SK-N-SH (cell line): ENCODE data around the gene UBE2U. TPM values are rescaled to one million over a fixed set of nuclear protein-coding genes. Genes with fewer than 3 reads are reported as not detected.
"Not testable (repeated sequence)": the region's sequence is repeated elsewhere in the genome, so short reads cannot be mapped to it uniquely, and the experiment has no call there.

Experiments
- CTCF ChIA-PET: fragments of 300-600, 350-600 bp; formaldehyde crosslinking; extraction: SDS; loops from one replicate; lab custom pipeline; 2021; lab: Yijun Ruan, JAX
- POLR2A ChIA-PET: fragments of 350-600 bp; sonication (Branson Sonifier 250); formaldehyde crosslinking; extraction: SDS; loops from one replicate; lab custom pipeline; 2020; ENCODE audit warnings: antibody characterized with exemption, inconsistent platforms; lab: Yijun Ruan, JAX
- DNase-seq: peaks from one replicate; pipeline ENCODE4 v3.0.0; 2012
- H2AFZ ChIP-seq: fragments of 200-600 bp; sonication (generic); 2 replicates; pipeline ENCODE4 v1.8.1; 2016; ENCODE audit warnings: antibody characterized with exemption, mild to moderate bottlenecking, low read depth
- H3F3A ChIP-seq: fragments of 200-600 bp; sonication (generic); replicated peaks from 2 replicates; pipeline ENCODE3; 2016; ENCODE audit warnings: antibody characterized with exemption, mild to moderate bottlenecking; ENCODE audit not compliant: insufficient read depth
- H3K27ac ChIP-seq, 2 experiments: fragments of 200-500 bp in 1 of 2; fragments of 200-600 bp in 1 of 2; sonication (Bioruptor generic) in 1 of 2; sonication (generic), shearing (Covaris generic) in 1 of 2; 2 replicates each; pipeline versions ENCODE4 v1.5.1 to v1.6.1; 2014 to 2016; ENCODE audit warnings: low read depth in 2 of 2, inconsistent platforms in 1 of 2, low read length in 1 of 2, mild to moderate bottlenecking in 1 of 2, mixed read lengths in 1 of 2
- H3K27me3 ChIP-seq: fragments of 200-600 bp; sonication (generic), shearing (Covaris generic); 2 replicates; pipeline ENCODE4 v1.6.1; 2016; ENCODE audit warnings: mixed run types; ENCODE audit not compliant: insufficient read depth
- H3K36me3 ChIP-seq, 2 experiments: fragments of 200-500 bp in 1 of 2; fragments of 200-600 bp in 1 of 2; sonication (Bioruptor generic) in 1 of 2; sonication (generic) in 1 of 2; replicated peaks in 1 of 2; 2 replicates each; pipeline versions ENCODE3 to v1.5.1; 2014 to 2016; ENCODE audit warnings: low read length in 1 of 2, mild to moderate bottlenecking in 1 of 2; ENCODE audit not compliant: insufficient read depth in 2 of 2, control insufficient read depth in 1 of 2
- H3K4me1 ChIP-seq, 2 experiments: fragments of 200-500 bp in 1 of 2; fragments of 200-600 bp in 1 of 2; sonication (Bioruptor generic) in 1 of 2; sonication (generic), shearing (Covaris generic) in 1 of 2; 2 replicates each; pipeline versions ENCODE4 v1.5.1 to v1.6.1; 2014 to 2016; ENCODE audit warnings: low read depth in 1 of 2, low read length in 1 of 2, mixed run types in 1 of 2; ENCODE audit not compliant: insufficient read depth in 2 of 2, control insufficient read depth in 1 of 2
- H3K4me2 ChIP-seq: fragments of 200-600 bp; sonication (generic), shearing (Covaris generic); 2 replicates; pipeline ENCODE4 v1.6.1; 2017; ENCODE audit warnings: mixed run types
- H3K4me3 ChIP-seq, 2 experiments: fragments of 200-500 bp in 1 of 2; fragments of 200-600 bp in 1 of 2; sonication (Bioruptor generic) in 1 of 2; sonication (generic), shearing (Covaris generic) in 1 of 2; 2 replicates each; pipeline versions ENCODE4 v1.5.1 to v1.8.1; 2014 to 2016; ENCODE audit warnings: low read depth in 2 of 2, inconsistent platforms in 1 of 2, low read length in 1 of 2, mild to moderate bottlenecking in 1 of 2, mixed read lengths in 1 of 2, moderate library complexity in 1 of 2
- H3K79me2 ChIP-seq: fragments of 200-600 bp; sonication (generic); 2 replicates; pipeline ENCODE4 v1.8.1; 2017; ENCODE audit warnings: mild to moderate bottlenecking; ENCODE audit not compliant: insufficient read depth
- H3K9ac ChIP-seq: fragments of 200-600 bp; sonication (generic); 2 replicates; pipeline ENCODE4 v1.6.1; 2017; ENCODE audit warnings: mixed run types
- H3K9me2 ChIP-seq: fragments of 200-600 bp; sonication (generic); 2 replicates; pipeline ENCODE4 v1.6.1; 2017; ENCODE audit warnings: mixed run types
- H3K9me3 ChIP-seq: fragments of 200-600 bp; sonication (generic); 2 replicates; pipeline ENCODE4 v1.6.1; 2017; ENCODE audit warnings: mixed run types, mild to moderate bottlenecking, moderate library complexity
- H4K20me1 ChIP-seq: fragments of 200-600 bp; sonication (generic); 2 replicates; pipeline ENCODE4 v1.6.1; 2017; ENCODE audit warnings: mild to moderate bottlenecking, mixed run types; ENCODE audit not compliant: insufficient read depth
- MXI1 ChIP-seq: IDR thresholded peaks from 2 replicates; pipeline ENCODE4 v1.6.1; 2012; ENCODE audit warnings: mild to moderate bottlenecking, low read depth, low read length, improper control_type of control experiment
- NFIC ChIP-seq: IDR thresholded peaks from 2 replicates; pipeline ENCODE4 v1.4.0; 2012; ENCODE audit warnings: borderline replicate concordance
- PBX3 ChIP-seq: IDR thresholded peaks from 2 replicates; pipeline ENCODE4; 2012
- RAD21 ChIP-seq: IDR thresholded peaks from 2 replicates; pipeline ENCODE4 v1.6.1; 2012; ENCODE audit warnings: mild to moderate bottlenecking, low read length
- RCOR1 ChIP-seq: fragments of 150-350 bp; IDR thresholded peaks from 2 replicates; pipeline ENCODE4 v1.6.1; 2017; ENCODE audit warnings: antibody characterized with exemption, low read length
- RXRA ChIP-seq: IDR thresholded peaks from 2 replicates; pipeline ENCODE4 v1.4.0; 2012; ENCODE audit warnings: low read depth, mild to moderate bottlenecking, borderline replicate concordance
- SMC3 ChIP-seq: IDR thresholded peaks from 2 replicates; pipeline ENCODE4 v1.6.1; 2012; ENCODE audit warnings: low read depth, low read length, improper control_type of control experiment
- TCF12 ChIP-seq: IDR thresholded peaks from 2 replicates; pipeline ENCODE4 v1.4.0; 2012
- TEAD4 ChIP-seq: IDR thresholded peaks from 2 replicates; pipeline ENCODE4 v1.4.0; 2012; ENCODE audit warnings: mild to moderate bottlenecking, borderline replicate concordance; ENCODE audit not compliant: insufficient read depth
- WGBS: methylation state at CpG from one replicate; pipeline ENCODE4 v1.1.6; 2017; ENCODE audit warnings: low lambda C conversion rate; 5-methylcytosine and 5-hydroxymethylcytosine counted together
- polyA plus RNA-seq, 3 experiments: library from polyadenylated mRNA; depleted of rRNA; stranded (reverse); fragments of >200 nt; gene quantifications; 2 replicates each; pipeline ENCODE4 v1.2.3, GENCODE V29; 2012

The UBE2U gene
- polyA plus RNA-seq, 1 of the 3 experiments (the other 2 are of a cell fraction): not detected

DNA sequence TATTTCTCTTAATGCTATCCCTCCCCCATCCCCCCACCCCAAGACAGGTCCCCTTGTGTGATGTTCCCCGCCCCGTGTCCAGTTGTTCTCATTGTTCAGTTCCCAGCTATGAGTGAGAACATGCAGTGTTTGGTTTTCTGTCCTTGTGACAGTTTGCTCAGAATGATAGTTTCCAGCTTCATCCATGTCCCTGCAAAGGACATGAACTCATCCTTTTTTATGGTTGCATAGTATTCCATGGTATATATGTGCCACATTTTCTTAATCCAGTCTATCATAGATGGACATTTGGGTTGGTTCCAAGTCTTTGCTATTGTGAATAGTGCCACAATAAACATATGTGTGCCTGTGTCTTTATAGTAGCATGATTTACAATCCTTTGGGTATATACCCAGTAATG is 55.0 kb downstream of the UBE2U start:
- H3K9me3 ChIP-seq, H3K4me2 ChIP-seq, H3K9me2 ChIP-seq, DNase-seq, H4K20me1 ChIP-seq, H3K4me3 ChIP-seq, H2AFZ ChIP-seq, H3K4me1 ChIP-seq, H3F3A ChIP-seq, H3K27me3 ChIP-seq, POLR2A ChIA-PET, CTCF ChIA-PET, H3K36me3 ChIP-seq, H3K9ac ChIP-seq, H3K79me2 ChIP-seq, H3K27ac ChIP-seq: not testable (repeated sequence)
- whole genome bisulfite sequencing: 100% methylated on average over 2 of the region's 2 CpGs

GRCh38 chr1:64263335-64263734 is 59.9 kb downstream of the UBE2U start:
- DNase-seq: no peak
- CTCF ChIA-PET: interaction anchor here (0.6 to 1.0 kb wide), 3 partner anchors 9 to 448 kb away, joined by 3 read pairs; no protein-coding TSS in a partner anchor
- H3K9me3 ChIP-seq: no peaks in the 10 kb centered on the region
- H3K4me1 ChIP-seq: peaks cover 0 to 2% of the 10 kb centered on the region in 2 experiments; a peak in 1 of 4 replicates
- H3F3A ChIP-seq: no peaks in the 10 kb centered on the region
- H4K20me1 ChIP-seq: no peaks in the 10 kb centered on the region
- no peak overlapping the region for H3K27ac ChIP-seq
- 68% methylated on average over 3 of the region's 3 CpGs for WGBS
- POLR2A ChIA-PET: interaction anchor here (0.6 kb wide), 1 partner anchor 494 kb away, joined by 3 read pairs; no protein-coding TSS in a partner anchor
- no peak overlapping the region for H3K9ac ChIP-seq
- TF ChIP-seq RAD21 (no peak), MXI1 (no peak), RXRA (no peak), TEAD4 (no peak), NFIC (no peak), PBX3 (no peak), SMC3 (no peak)
- H3K9me2 ChIP-seq: no peaks in the 10 kb centered on the region
- no peaks in the 10 kb centered on the region for H3K36me3 ChIP-seq
- H3K4me2 ChIP-seq: no peak overlapping the region
- H3K27me3 ChIP-seq: no peaks in the 10 kb centered on the region; the same call in 1 of the 2 replicates
- H3K4me3 ChIP-seq: no peak overlapping the region
- no peaks in the 10 kb centered on the region for H3K79me2 ChIP-seq
- no peak overlapping the region for H2AFZ ChIP-seq

GRCh38 chr1:64263856-64264255 is 60.4 kb downstream of the UBE2U start:
- 49% methylated on average over 2 of the region's 2 CpGs for WGBS
- no peak overlapping the region for H3K4me2 ChIP-seq
- no peak overlapping the region for H2AFZ ChIP-seq
- H3K9me2 ChIP-seq: no peaks in the 10 kb centered on the region
- H3K36me3 ChIP-seq: no peaks in the 10 kb centered on the region
- no peak for DNase-seq
- no peaks in the 10 kb centered on the region for H3F3A ChIP-seq
- no peak for TF ChIP-seq TCF12
- TF ChIP-seq RCOR1: no peak
- POLR2A ChIA-PET: interaction anchor here (0.6 kb wide), 1 partner anchor 494 kb away, joined by 3 read pairs; no protein-coding TSS in a partner anchor
- no peak overlapping the region for H3K4me3 ChIP-seq
- peaks cover 0 to 3% of the 10 kb centered on the region in 2 experiments; a peak in 1 of 4 replicates for H3K4me1 ChIP-seq
- no peaks in the 10 kb centered on the region; the same call in 1 of the 2 replicates for H3K27me3 ChIP-seq
- H3K27ac ChIP-seq: no peak overlapping the region
- no peak overlapping the region for H3K9ac ChIP-seq
- H4K20me1 ChIP-seq: no peaks in the 10 kb centered on the region
- H3K79me2 ChIP-seq: no peaks in the 10 kb centered on the region
- no peaks in the 10 kb centered on the region for H3K9me3 ChIP-seq
- CTCF ChIA-PET: interaction anchor here (0.8 to 1.0 kb wide), 2 partner anchors 9 to 41 kb away, joined by 3 read pairs; no protein-coding TSS in a partner anchor
